Cerebellar cortex (tissue), 1 donor: ENCODE data around the gene VSIG2.

ENCODE experiments used
- DNase-seq: peaks from one replicate; pipeline ENCODE4 v3.0.0-alpha.2; 2015; ENCODE audit warnings: low spot score

Gene VSIG2

GRCh38 chr11:124763156-124763947, 11.3 kb upstream of the VSIG2 start:
- peak; percentile 74 for DNase-seq

- no peak for DNase-seq
These were observed 10.6 kb upstream of the VSIG2 start for GRCh38 chr11:124762624-124763155.

- DNase-seq: no peak
These were observed 10.1 kb upstream of the VSIG2 start, which contains the start of gene ESAM for GRCh38 chr11:124762105-124762623. TSS of gene ESAM (minus strand) at chr11:124762290. CDS start at chr11:124762154, 136 bp downstream.

- no peak for DNase-seq
These were observed 9.4 kb upstream of the VSIG2 start for GRCh38 chr11:124761301-124762104.

GRCh38 chr11:124760806-124761205, 8.8 kb upstream of the VSIG2 start:
- DNase-seq: no peak

GRCh38 chr11:124760205-124760652, 8.2 kb upstream of the VSIG2 start:
- no peak for DNase-seq

GRCh38 chr11:124759266-124760204, 7.5 kb upstream of the VSIG2 start:
- no peak for DNase-seq

GRCh38 chr11:124758355-124759265, 6.6 kb upstream of the VSIG2 start:
- DNase-seq: peak; percentile 40

- no peak for DNase-seq
These were observed 5.3 kb upstream of the VSIG2 start for GRCh38 chr11:124757320-124757719.

GRCh38 chr11:124756753-124757227, 4.7 kb upstream of the VSIG2 start:
- no peak for DNase-seq

- no peak for DNase-seq
These were observed 4.1 kb upstream of the VSIG2 start for GRCh38 chr11:124756033-124756752.

GRCh38 chr11:124754710-124755109, 2.7 kb upstream of the VSIG2 start:
- DNase-seq: no peak

GRCh38 chr11:124754309-124754708, 2.3 kb upstream of the VSIG2 start:
- DNase-seq: no peak

GRCh38 chr11:124753624-124754023, 1.6 kb upstream of the VSIG2 start:
- no peak for DNase-seq

- no peak for DNase-seq
These were observed 1.1 kb upstream of the VSIG2 start for GRCh38 chr11:124753205-124753604.

- DNase-seq: no peak
These were observed 532 bp upstream of the VSIG2 start for GRCh38 chr11:124752471-124753102.

- DNase-seq: no peak
These were observed 689 bp downstream of the VSIG2 start for GRCh38 chr11:124751391-124751740.

- no peak for DNase-seq
These were observed 2.1 kb downstream of the VSIG2 start for GRCh38 chr11:124749912-124750311.
